DMS 273 treated with DMSO at 0.1 percent for 48 hours (cell line): Measurements from ENCODE around the gene FAT3.

Experiments
- DNase-seq: peaks from one replicate; lab custom pipeline; 2025; lab: John Stamatoyannopoulos, UW

Gene FAT3

DNA sequence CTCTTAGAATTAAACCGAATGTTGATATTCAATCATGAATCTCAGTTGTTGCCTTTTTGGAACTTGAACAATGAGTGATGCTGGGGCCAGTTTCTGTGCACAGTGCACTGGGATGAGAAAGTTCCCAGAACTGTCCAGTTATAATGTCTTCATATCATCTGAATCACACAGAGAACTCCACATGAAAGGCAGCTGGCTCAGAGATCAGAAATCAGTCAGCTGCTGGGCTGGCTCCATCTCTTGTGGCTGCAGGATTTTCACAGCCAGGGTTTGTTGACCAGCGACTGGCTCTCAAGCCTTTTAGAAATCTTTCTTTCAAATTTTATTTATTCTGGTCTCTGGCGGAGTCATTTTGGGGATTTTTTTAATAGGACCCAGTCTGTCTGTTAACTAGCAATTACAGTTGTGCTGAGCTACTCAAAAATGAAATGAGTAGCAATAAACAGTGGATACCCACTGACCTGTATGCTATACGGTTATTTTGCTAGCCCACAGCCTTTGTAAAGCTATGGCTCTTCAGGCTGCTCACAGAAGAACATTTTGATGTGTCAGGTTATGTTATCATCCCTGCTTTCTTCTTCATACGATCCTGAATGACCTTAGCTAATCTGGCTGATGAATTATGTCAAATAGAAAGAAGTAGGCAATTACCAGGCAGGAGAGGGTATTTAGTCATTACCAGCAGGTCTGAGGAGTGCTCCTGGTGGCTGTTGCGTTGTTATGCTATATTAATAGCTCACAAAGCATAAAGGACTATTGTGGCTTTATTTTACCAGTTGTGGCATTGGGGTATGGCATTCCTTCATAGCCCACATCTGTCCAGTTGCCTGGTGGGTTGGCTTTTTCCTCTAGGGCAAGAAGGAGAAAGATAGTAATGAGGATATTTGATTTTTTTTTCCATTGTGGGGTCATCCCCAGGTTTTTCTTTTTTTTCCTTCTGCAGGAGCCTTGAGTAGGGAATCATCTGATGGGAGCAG lies 3.6 kb downstream of the FAT3 start:
- DNase-seq, result no peak

DNA sequence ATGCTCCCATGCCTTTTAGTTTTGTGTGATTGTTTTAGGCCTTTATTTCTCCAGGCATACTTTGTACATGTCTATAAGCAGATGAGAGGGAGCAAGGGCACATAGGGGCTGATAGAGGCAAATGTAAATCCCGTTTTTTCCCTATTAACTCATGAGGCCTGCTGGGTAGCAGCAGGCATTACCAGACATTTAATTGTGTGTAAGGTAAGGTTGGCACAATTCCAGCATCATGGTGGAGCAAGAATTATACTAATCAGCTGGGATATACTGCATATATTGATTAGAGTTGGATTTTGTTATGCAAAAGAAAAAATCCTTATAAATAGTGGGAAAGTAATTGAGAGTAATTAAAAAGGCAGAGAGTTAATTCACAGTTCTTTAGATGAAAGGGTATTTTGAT lies 12.2 kb downstream of the FAT3 start:
- no peak for DNase-seq

- DNase-seq, result no peak
Measured at GRCh38 chr11:92240916-92241315, 16.3 kb downstream of the FAT3 start.

- DNase-seq, result no peak
Measured at GRCh38 chr11:92245700-92246271, 21.2 kb downstream of the FAT3 start.

GRCh38 chr11:92246630-92247029 lies 22.0 kb downstream of the FAT3 start:
- DNase-seq, result no peak

- no peak for DNase-seq
Measured at GRCh38 chr11:92249156-92249753, 24.6 kb downstream of the FAT3 start.

DNA sequence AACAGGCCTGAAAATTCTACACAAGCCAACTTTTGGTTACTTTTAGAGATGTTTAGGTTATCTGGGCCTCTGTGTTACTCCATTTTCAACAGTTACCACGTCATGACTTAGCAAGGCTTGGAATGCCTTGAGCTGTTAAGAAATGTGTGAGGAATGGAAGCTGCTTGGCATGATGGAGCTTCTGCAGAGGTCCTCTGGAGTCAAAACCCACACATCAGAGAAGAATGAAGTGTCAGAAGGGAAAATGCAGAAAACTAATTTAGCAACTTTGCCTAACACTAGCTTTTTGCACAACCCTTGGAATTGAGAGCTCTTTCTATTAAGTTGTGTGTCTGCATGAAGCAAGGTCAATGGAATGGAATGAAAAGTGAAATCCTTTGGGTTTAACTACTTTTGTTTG lies 27.4 kb downstream of the FAT3 start:
- DNase-seq, result no peak

DNA sequence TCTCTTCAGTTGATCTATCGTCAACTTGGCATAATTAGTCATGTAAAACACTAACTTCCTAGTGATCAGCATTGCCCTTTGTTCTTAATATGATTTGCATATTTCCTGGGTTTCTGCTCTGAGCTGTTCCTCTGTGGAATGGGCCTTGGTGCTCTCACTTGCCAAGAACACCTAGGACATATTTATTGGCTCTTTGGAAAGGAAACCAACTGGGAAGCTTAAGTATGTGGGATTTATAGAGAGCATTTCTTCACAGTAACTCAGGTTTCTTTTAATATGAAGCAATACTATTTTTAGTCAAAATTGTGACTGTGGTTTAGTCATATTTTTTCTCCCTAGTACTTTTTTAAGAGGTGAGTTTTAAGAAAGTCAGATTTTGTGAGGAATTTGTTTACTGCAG lies 28.8 kb downstream of the FAT3 start:
- DNase-seq, result no peak

DNA sequence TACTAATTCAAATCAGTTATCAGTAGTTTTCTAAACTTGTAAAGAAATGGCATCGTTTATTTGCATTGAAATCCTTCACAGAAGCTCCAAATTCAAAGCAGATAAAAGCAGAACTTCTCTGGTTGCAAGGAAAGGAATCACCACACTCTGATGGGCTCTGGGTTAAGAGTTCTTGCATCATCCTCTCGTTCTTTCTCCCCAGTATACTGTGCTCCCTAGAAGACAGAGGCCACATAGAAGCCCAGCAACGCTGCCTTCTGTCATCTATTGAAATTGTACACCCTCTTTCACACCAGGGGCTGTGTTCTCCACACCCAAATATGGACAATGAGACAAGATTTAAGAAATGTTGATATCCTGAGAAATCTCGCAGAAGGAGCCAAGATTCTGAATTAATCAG lies 29.3 kb downstream of the FAT3 start:
- DNase-seq, result no peak

DNA sequence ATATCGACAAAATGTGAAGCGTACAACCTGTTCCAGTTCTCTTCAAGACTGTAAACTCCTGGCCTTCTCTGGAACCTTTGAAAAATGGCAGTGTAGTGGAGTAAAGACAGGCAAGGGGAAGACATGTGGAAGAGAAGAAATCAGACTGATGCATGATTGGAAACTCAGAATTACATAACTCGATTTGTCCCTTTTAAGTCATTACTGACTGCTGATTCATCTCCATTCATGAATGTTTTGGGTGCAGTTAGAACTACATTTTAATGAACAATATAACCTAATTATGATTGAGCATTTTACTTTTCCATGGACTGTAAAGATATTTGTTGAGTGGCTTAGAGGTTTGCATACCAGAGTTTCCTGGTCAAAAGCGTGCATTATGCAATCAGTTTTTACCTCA lies 32.9 kb downstream of the FAT3 start:
- no peak for DNase-seq

DNA sequence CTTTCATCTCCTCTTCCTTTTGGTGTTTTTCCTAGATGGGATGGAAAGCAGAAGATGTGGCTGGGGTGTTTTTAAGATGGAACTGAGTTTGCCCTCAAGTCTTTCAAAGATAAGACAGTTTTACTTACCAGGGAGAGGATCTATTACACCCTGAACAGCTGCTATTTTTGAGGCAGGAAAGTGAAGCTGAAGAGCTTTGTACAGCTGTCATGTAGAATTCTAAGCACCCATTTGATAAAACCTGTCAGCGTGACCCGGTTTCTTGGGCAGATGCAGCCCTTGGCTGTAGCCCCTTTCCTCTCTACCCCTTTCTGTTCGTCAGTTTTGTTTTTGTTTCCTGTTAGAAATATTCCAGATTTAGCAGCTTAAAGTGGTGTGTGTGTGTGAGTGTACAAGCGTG lies 35.2 kb downstream of the FAT3 start:
- DNase-seq, result no peak

DNA sequence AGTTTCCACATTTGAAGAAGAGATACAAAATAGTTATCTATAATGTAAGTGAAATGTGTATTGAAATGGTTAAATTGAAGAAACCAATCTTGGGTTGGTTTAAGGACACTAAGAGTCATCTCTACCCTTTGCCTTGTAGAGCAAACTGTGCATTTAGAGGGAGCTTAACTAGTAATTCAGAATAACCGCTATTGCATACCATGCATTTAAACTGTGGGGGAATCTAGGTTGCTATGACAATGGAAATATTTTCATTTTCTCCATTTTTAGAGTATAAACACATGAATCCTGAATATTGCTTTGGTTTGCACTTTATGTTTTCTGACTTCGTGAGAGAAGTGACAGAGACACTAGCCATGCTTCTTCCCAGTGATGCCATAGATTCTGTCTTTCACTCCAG lies 39.7 kb downstream of the FAT3 start:
- no peak for DNase-seq

DNA sequence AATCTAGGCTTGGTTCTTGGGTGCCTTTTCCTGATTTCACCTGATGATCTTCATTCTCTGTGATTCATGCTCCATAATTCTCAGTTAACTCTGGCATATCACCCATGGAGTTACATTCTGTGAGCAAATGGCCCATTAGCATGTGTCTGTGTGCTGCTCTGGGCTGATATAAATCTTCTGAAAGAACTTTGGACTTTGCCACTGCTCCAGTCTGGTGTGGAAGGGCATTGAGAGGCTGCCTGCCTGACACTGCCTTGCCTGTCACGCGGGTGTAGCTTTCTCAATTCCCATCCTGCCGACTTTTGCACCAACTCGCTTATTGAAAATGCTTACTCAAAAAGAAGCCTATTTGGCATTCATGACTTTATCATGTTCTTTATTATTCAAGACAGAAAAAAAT lies 42.2 kb downstream of the FAT3 start:
- DNase-seq, result no peak

- no peak for DNase-seq
Measured at GRCh38 chr11:92267278-92267677, 42.7 kb downstream of the FAT3 start.

DNA sequence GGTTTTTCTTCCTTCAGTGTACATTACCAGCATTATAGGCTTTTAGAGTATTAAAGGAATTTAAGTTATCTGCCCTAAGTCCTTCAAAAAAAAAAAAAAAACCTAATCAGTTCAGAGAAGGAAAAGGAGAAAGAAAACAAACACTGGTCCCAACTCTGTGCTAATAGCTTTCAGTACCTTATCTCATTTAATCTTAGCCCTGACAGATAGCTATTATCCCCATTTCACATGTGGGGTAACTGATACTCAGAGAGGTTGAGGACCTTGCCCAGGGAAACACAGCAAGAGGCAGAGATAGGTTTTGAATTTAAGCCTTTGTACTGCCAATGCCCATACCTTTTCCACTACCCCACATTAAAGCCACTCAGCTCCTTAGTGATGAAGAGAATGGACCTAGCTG lies 43.4 kb downstream of the FAT3 start:
- DNase-seq, result no peak

DNA sequence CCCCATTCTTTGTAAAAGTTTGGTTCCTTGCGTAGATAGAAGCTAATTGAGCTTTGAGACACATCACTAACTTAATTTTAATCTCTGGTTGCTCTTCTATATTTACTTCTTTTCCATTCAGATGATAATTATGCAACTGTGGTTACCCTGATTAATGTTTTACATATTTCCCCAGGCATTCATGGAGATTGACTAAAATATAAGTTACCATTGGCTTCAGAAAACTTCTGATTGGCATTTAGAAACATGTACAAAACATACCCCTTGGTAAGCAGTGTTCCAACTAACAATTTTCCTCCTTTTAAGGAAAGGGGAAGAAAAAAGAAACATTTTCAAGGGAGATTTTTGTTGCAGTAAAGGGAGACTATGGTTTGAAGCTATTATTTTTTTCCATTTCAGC lies 43.9 kb downstream of the FAT3 start:
- no peak for DNase-seq

DNA sequence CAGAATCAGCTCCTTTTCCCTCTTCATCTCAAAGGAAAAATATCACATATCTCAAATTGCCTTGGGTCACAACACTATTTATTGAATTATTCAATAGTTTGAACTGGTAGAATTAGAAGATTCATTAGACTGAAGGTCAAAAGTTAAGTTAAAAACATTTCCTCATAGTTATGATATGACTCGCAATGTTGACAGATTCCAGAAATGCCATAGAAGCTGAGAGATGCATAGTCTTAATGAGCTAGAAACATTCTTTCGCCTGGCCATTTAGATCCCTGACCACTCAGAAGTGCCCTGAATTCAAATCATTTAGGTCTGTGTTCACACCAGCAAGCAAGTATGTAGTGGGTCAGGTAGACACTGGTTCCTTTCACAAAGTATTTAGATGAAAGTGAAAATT lies 44.4 kb downstream of the FAT3 start:
- no peak for DNase-seq

DNA sequence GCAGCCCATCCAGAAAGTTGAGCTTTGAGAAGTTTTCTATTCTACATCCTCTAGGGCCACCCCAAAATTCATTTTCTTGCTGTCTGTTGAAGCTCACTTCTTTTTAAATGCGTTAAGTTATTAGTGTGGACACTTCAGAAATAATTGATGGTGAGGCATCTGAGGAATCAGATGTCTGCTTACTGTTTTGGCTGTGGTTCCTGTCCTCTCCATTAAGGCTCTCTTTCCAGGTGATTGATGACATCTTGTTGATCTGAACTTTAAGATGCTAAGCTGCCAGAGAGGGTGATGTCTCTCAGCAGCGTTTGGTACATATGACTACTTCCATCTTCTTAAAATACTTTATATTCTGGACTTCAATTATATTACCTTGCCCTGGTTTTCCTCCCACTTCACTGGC lies 45.2 kb downstream of the FAT3 start:
- DNase-seq, result no peak

DNA sequence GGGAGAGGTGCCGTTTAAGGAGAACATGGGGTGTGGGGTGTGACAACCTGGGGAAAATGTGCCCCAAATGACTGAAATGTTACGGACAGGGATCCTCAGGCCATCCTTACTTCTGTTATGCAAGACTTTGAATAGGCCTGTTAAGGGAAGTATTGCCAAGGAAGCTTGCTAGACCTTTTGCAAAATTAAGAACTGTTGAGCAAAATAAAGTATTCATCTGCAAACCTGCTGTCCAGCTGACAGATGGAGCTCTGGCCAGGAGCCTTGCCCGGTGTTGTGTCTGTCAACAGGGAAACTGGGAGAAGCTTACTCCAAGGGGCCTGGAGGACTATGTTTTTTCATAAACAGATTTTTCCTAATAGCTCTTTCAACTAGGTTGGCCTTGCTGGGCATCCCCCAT lies 48.0 kb downstream of the FAT3 start:
- no peak for DNase-seq
